Astrocyte of the spinal cord (primary cell): ENCODE data around the gene RNF138.

Source experiments
- DNase-seq: peaks from one replicate; pipeline ENCODE4 v3.0.0; 2011; ENCODE audit warnings: low read depth, low spot score
- H3K4me3 ChIP-seq: 2 replicates; pipeline ENCODE4 v1.5.1; 2011; ENCODE audit warnings: low read depth, mild to moderate bottlenecking, low read length, moderate library complexity
- CTCF ChIP-seq: IDR thresholded peaks from 2 replicates; pipeline ENCODE4 v1.5.1; 2012; ENCODE audit warnings: low read depth, mild to moderate bottlenecking, low read length, inconsistent platforms
- in situ Hi-C: cut with HindIII; loops from 2 replicates; pipeline ENCODE4 v1.10.0; 2017; ENCODE audit warnings: low sequenced_read_pairs

Gene RNF138

GRCh38 chr18:32091724-32092421 lies at the start of gene RNF138:
RNF138 (plus strand) TSS chr18:32091874; CDS start chr18:32092777, 903 bp downstream.
- DNase-seq = peak; percentile 83
- H3K4me3 ChIP-seq = peak within 1 kb of the TSS; percentile 89
- TF ChIP-seq CTCF = no peak
- in situ Hi-C loops = no loop called here

GRCh38 chr18:32042337-32042736 lies 49.3 kb upstream of the RNF138 start:
- in situ Hi-C loops = no loop called here
- no peak for TF ChIP-seq CTCF
- H3K4me3 ChIP-seq = no peak overlapping the region
- no peak for DNase-seq

- in situ Hi-C loops = no loop called here
- DNase-seq = peak; percentile 45
- H3K4me3 ChIP-seq = no peak overlapping the region
- TF ChIP-seq CTCF = no peak
These were observed 43.1 kb upstream of the RNF138 start for GRCh38 chr18:32048507-32049091.

GRCh38 chr18:32049393-32050171 lies 42.1 kb upstream of the RNF138 start:
- TF ChIP-seq CTCF = no peak
- in situ Hi-C loops = no loop called here
- H3K4me3 ChIP-seq = no peak overlapping the region
- DNase-seq = no peak

- no peak for TF ChIP-seq CTCF
- no peak overlapping the region for H3K4me3 ChIP-seq
- in situ Hi-C loops = no loop called here
- no peak for DNase-seq
These were observed 34.9 kb upstream of the RNF138 start for GRCh38 chr18:32056613-32057358.

GRCh38 chr18:32057624-32058165 lies 34.0 kb upstream of the RNF138 start:
- in situ Hi-C loops = no loop called here
- no peak for DNase-seq
- H3K4me3 ChIP-seq = no peak overlapping the region
- TF ChIP-seq CTCF = no peak
